Aorta (tissue), 5 donors: ENCODE measurements around the gene TLCD3B. TPM values are rescaled to one million over a fixed set of nuclear protein-coding genes. Genes with fewer than 3 reads are reported as not detected.
"Not testable (repeated sequence)": the region's sequence is repeated elsewhere in the genome, so short reads cannot be mapped to it uniquely, and the experiment has no call there.

Experiments used
- ATAC-seq: fragments of 200-7000 bp; cut with Tn5 transposase; one replicate; pipeline ENCODE4 v1.9.1; 2022; ENCODE audit warnings: moderate library complexity; ENCODE audit not compliant: low FRiP score
- DNase-seq, 2 donors: peaks; one replicate each; pipeline ENCODE4 v3.0.0-alpha.2; 2020
- H3K27ac ChIP-seq, 2 donors: one replicate each; pipeline ENCODE4 v1.5.1; 2013; ENCODE audit warnings: low read length in 2 of 2, mild to moderate bottlenecking in 2 of 2, moderate library complexity in 2 of 2, control low read depth in 1 of 2, inconsistent platforms in 1 of 2, low read depth in 1 of 2
- H3K27me3 ChIP-seq, 2 donors: one replicate each; pipeline ENCODE4 v1.6.1; 2013; ENCODE audit warnings: control low read depth in 1 of 2, low read length in 1 of 2, mild to moderate bottlenecking in 1 of 2, moderate library complexity in 1 of 2; ENCODE audit not compliant: insufficient read depth in 2 of 2, control insufficient read depth in 1 of 2
- H3K36me3 ChIP-seq, 2 donors: one replicate each; pipeline ENCODE4 v1.6.1; 2013; ENCODE audit warnings: control low read depth in 1 of 2, low read length in 1 of 2, mild to moderate bottlenecking in 1 of 2; ENCODE audit not compliant: insufficient read depth in 2 of 2, control insufficient read depth in 1 of 2
- H3K4me1 ChIP-seq, 2 donors: one replicate each; pipeline ENCODE4 v1.6.1; 2013; ENCODE audit warnings: low read length in 2 of 2, control low read depth in 1 of 2, mild to moderate bottlenecking in 1 of 2, moderate library complexity in 1 of 2; ENCODE audit not compliant: insufficient read depth in 2 of 2, control insufficient read depth in 1 of 2
- H3K4me3 ChIP-seq, 2 donors: one replicate each; pipeline ENCODE4 v1.5.1; 2013; ENCODE audit warnings: low read length in 2 of 2, control low read depth in 1 of 2, mild to moderate bottlenecking in 1 of 2
- H3K9me3 ChIP-seq: one replicate; pipeline ENCODE4 v1.6.1; 2013; ENCODE audit warnings: mild to moderate bottlenecking, low read length; ENCODE audit not compliant: control insufficient read depth
- WGBS, 2 donors: extraction: QIAGEN DNeasy Blood & Tissue Kit; methylation state at CpG; one replicate each; pipeline ENCODE4 v1.1.7; 2013; 5-methylcytosine and 5-hydroxymethylcytosine counted together
- intact Hi-C, 2 donors: fragments of 100-400 bp; cut with DNase I; formaldehyde crosslinking; loops; one replicate each; pipeline versions ENCODE4 v1.14.2 to v1.15.0; 2022
- polyA plus RNA-seq, 2 donors: library from polyadenylated mRNA; stranded (reverse); fragments of 200-250 nt; gene quantifications; one replicate each; pipeline ENCODE4 v1.2.3, GENCODE V29; 2013
- total RNA-seq, 2 donors: library from RNA; stranded (reverse); fragmentation: NEBNext Ultra II Directional; extraction: Animal tissue kit (Norgen Biotek cat#: 25700); gene quantifications; one replicate each; pipeline ENCODE4 v1.2.1, GENCODE V29; 2021
- donor health status: healthy with polysubstance abuse.
- donor health status: Bipolar disorder and iron deficiency.
- donor health status: DM: no; HTN: no; CAD: no.
- donor health status: DM: no; HTN: no; CAD: no.
- donor health status: DM: yes; HTN: yes; CAD: no.

Gene TLCD3B
- total and polyA plus RNA-seq, 4 donors, result not detected

DNA sequence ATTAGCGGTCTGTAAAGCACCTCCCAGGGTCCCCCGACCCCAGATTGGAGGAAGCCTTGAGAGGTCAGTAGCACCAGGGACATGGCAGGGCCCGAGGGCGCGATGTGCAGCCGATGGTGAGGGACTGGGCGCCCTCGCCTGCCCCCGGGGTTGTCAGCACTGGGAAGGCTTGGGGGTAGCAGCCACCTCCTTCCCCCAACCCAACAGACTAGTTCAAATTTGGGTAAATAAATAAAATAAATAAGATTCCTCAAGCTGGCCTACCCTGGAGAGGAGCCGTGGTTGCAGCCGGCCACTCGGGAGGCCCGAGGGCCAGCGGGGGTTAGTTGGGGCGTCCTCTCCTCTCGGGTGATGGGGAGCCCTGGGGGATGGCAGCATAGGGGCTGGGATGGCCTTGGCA lies 6.6 kb downstream of the TLCD3B start:
- ATAC-seq (no peak), DNase-seq (no peak)
- no peaks in the 10 kb centered on the region for H3K4me1 ChIP-seq
- no peaks in the 10 kb centered on the region for H3K36me3 ChIP-seq
- WGBS, 2 donors, result 74 to 75% methylated on average over 14 to 16 of the region's 16 CpGs
- no peak overlapping the region for H3K4me3 ChIP-seq
- no peak overlapping the region for H3K27ac ChIP-seq
- H3K9me3 ChIP-seq, result no peaks in the 10 kb centered on the region
- H3K27me3 ChIP-seq, result no peaks in the 10 kb centered on the region
- intact Hi-C loops, result loop anchor here in 1 of 2 donors (10.0 kb wide), 1 partner anchor 330 kb away; no protein-coding TSS in a partner anchor

DNA sequence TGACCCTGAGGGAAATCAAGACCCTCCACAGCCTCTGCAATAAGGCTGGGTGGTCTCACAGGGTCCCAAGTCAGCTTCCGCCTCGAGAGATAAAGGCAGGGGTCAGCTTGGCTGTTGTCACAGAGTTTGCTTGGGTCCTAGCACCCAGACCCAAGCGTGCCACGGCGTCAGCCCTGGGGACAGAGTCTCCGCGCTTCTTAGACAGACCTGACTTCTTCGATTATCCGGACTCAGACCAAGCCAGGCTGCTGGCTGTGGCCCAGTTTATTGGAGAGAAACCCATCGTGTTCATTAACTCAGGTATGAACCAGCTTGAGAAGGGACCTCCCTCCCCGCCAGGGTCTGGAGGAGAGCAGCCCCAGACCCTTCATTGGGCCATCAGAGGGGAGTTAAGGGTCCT lies 7.5 kb downstream of the TLCD3B start:
- Histone ChIP-seq H3K36me3 (no peaks in the 10 kb centered on the region), H3K9me3 (no peaks in the 10 kb centered on the region), H3K27me3 (no peaks in the 10 kb centered on the region), H3K4me3 (no peak overlapping the region), H3K4me1 (no peaks in the 10 kb centered on the region), H3K27ac (no peak overlapping the region)
- DNase-seq (no peak), ATAC-seq (no peak)
- intact Hi-C loops, result loop anchor here in 1 of 2 donors (10.0 kb wide), 1 partner anchor 329 kb away; no protein-coding TSS in a partner anchor
- WGBS, 2 donors, result 83 to 84% methylated on average over 11 of the region's 11 CpGs

DNA sequence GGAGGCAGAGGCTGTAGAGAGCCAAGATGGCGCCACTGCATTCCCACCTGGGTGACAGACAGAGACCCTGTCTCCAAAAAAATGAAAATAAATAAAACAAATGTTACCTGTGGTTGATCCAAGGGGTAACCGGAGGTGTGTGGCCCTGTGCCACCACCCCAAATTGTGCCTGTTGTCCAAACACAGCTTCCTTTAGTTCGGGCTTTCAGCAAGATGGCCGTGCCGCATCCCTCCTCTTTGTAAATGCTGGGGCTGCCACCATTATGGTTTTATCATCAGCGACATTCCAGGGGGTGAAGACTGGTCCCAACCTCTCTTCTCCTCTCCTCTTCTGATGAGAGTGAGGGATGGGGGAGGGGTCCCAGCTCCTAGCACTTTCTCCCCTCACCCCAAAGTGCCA lies 8.2 kb downstream of the TLCD3B start, which contains the start of gene C16orf92:
Gene C16orf92, plus strand, starts transcription at position 312 of the 400 bp plus-strand sequence. CDS start 143 bp downstream, outside the sequence.
- intact Hi-C loops, result loop anchor here in 1 of 2 donors (10.0 kb wide), 1 partner anchor 328 kb away; no protein-coding TSS in a partner anchor
- ATAC-seq (no peak), DNase-seq (no peak)
- no peak within 1 kb of the TSS for H3K27ac ChIP-seq
- H3K36me3 ChIP-seq, result no peaks in the 10 kb centered on the region
- H3K4me3 ChIP-seq, result no peak within 1 kb of the TSS
- H3K27me3 ChIP-seq, result no peaks in the 10 kb centered on the region
- H3K4me1 ChIP-seq, result no peaks in the 10 kb centered on the region
- WGBS, 2 donors, result 81 to 83% methylated on average over 6 of the region's 6 CpGs
- H3K9me3 ChIP-seq, result no peaks in the 10 kb centered on the region

DNA sequence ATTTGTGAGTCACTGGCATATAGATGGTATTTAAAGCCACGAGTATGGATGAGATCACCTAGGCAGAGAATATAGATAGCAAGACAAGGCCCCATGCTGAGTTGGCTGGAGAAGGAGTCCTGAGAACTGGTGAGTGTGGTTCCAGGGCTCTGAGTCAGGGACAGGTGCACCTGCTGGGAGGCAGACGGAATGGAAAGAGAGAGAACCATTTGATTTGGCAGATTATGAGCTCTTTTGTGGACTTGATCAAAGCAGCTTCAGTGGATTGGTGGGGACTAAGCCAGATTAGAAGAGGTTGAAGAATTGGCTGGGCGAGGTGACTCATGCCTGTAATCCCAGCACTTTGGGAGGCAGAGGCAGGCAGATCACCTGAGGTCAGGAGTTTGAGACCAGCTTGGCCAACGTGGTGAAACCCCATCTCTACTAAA lies 12.3 kb downstream of the TLCD3B start:
- no peak for DNase-seq
- ATAC-seq, result no peak
- Histone ChIP-seq H3K4me1 (no peaks in the 10 kb centered on the region), H3K27me3 (no peaks in the 10 kb centered on the region), H3K27ac (no peak overlapping the region), H3K4me3 (no peak overlapping the region), H3K36me3 (no peaks in the 10 kb centered on the region), H3K9me3 (no peaks in the 10 kb centered on the region)
- intact Hi-C loops, result no loop called here
- WGBS, 2 donors, result 67 to 69% methylated on average over 4 of the region's 4 CpGs

DNA sequence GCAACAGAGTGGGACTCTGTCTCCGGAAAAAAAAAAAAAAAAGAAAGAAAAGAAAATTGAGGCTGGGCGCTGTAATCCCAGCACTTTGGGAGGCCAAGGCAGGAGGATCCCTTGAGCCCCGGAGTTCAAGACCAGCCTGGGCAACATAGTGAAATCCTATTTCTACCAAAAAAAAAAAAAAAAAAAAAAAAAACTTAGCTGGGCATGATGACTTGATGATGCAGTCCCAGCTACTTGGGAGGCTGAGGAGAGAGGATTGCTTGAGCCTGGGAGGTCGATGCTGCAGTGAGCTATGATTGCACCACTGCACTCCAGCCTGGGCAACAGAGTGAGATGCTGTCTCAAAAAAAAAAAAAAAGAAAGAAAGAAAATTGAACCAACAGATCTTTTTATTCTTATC lies 13.1 kb downstream of the TLCD3B start:
- DNase-seq, H3K9me3 ChIP-seq, H3K4me1 ChIP-seq, H3K27me3 ChIP-seq, H3K27ac ChIP-seq, H3K36me3 ChIP-seq, intact Hi-C loops, H3K4me3 ChIP-seq, ATAC-seq: not testable (repeated sequence)
- WGBS, 2 donors, result 80 to 92% methylated on average over 4 of the region's 4 CpGs

DNA sequence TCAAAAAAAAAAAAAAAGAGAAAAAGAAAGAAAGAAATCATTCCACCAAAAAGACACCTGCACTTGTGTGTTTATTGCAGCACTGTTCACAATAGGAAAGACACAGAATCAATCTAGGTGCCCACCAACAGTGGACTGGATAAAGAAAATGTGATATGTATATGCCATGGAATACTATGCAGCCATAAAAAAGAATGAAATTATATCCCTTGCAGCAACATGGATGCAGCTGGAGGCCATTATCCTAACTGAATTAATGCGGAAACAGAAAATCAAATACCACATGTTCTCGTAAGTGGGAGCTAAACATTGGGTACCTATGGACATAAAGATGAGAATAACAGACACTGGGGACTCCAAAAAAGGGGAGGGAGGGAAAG lies 13.8 kb downstream of the TLCD3B start:
- 98% methylated on average over 2 of the region's 2 CpGs for WGBS, 2 donors
- no peak overlapping the region for H3K27ac ChIP-seq
- intact Hi-C loops, result no loop called here
- no peaks in the 10 kb centered on the region for H3K4me1 ChIP-seq
- H3K9me3 ChIP-seq, result no peaks in the 10 kb centered on the region
- H3K4me3 ChIP-seq, result no peak overlapping the region
- no peak for ATAC-seq
- no peaks in the 10 kb centered on the region for H3K36me3 ChIP-seq
- H3K27me3 ChIP-seq, result no peaks in the 10 kb centered on the region
- no peak for DNase-seq

DNA sequence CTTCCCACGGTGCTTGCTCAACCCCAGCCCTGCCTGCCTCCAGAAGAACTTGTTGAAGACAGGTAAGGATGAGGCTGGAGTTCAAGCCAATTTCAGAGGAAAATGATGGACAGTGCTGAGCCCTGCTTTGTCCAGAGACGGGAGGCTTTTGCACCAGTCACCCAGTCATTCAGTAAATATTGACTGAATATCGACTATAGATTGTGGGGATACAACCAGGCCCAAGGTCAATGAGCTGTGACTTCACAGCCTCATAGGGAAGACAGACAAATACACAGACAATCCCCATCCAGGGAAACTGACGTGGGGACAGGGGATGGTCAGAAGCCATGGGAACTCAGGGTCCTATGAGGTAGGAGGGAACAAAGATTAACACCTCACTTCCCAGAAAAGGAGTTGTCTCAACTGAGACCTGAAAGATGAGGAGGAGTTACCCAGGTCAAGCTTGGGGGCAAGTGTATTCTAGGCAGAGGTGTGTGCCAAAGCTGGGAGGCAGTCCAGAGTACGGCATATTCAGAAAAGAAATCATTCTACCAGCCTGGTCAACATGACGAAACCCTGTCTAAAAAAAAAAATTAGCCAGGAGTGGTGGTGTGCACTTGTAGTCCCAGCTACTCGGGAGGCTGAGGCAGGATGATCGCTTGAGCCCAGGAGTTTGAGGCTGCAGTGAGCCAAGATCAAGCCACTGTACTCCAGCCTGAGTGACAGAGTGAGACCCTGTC lies 14.4 kb downstream of the TLCD3B start:
- intact Hi-C loops, result no loop called here
- no peak for DNase-seq
- Histone ChIP-seq H3K4me3 (no peak overlapping the region), H3K27ac (no peak overlapping the region), H3K4me1 (no peaks in the 10 kb centered on the region), H3K9me3 (no peaks in the 10 kb centered on the region), H3K36me3 (no peaks in the 10 kb centered on the region), H3K27me3 (no peaks in the 10 kb centered on the region)
- ATAC-seq, result no peak
- WGBS, 2 donors, result 70 to 74% methylated on average over 8 of the region's 8 CpGs

DNA sequence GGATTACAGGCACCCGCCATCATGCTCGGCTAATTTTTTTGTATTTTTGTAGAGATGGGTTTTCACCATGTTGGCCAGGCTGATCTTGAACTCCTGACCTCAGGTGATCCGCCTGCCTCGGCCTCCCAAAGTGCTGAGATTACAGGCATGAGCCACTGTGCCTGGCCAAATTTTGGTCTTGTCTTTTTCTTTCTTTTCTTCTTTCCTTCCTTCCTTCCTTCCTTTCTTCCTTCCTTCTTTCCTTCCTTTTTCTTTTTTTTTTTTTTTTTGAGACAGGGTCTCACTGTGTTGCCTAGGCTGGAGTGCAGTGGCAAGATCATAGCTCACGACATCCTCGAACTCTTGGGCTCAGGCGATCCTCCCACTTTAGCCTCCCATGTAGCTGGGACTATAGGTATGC lies 15.6 kb downstream of the TLCD3B start:
- H3K4me1 ChIP-seq, H3K27me3 ChIP-seq, H3K36me3 ChIP-seq, H3K9me3 ChIP-seq, DNase-seq, ATAC-seq, H3K4me3 ChIP-seq, H3K27ac ChIP-seq, intact Hi-C loops: not testable (repeated sequence)
- whole genome bisulfite sequencing, 2 donors, result 91 to 92% methylated on average over 7 of the region's 7 CpGs

DNA sequence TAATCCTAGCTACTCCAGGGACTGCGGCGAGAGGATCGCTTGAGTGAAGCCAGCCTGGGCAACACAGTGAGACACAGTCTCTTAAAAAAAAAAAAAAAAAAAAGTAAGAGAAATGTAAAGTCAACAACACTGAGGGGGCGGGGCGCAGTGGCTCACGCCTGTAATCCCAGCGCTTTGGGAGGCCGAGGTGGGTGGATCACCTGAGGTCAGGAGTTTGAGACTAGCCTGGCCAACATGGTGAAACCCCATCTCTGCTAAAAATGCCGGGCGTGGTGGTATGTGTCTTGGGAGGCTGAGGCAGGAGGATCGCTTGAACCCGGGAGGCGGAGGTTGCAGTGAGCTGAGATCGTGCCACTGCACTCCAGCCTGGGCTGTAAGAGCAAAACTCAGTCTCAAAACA lies 18.5 kb downstream of the TLCD3B start:
- ATAC-seq, H3K4me3 ChIP-seq, H3K27me3 ChIP-seq, H3K9me3 ChIP-seq, H3K36me3 ChIP-seq, H3K27ac ChIP-seq, DNase-seq, H3K4me1 ChIP-seq: not testable (repeated sequence)
- intact Hi-C loops, result loop anchor here in 1 of 2 donors (5.0 kb wide), 1 partner anchor 95 kb away; no protein-coding TSS in a partner anchor
- 80 to 92% methylated on average over 14 of the region's 14 CpGs for WGBS, 2 donors
